Stomach (tissue), 9 donors: ENCODE results near the gene ADGRD2. TPM values are rescaled to one million over a fixed set of nuclear protein-coding genes. Genes with fewer than 3 reads are reported as not detected.

ENCODE experiments used
- DNase-seq, 2 donors: peaks; one replicate each; pipeline versions ENCODE4 v3.0.0 to v3.0.0-alpha.2; 2013 to 2019
- H3K27ac ChIP-seq, 5 donors: fragments of 200-600 bp in 4 of 5; sonication (generic) in 4 of 5; one replicate each; pipeline ENCODE4 v1.5.1; 2013 to 2019; ENCODE audit warnings: mild to moderate bottlenecking in 1 of 5, moderate library complexity in 1 of 5
- H3K27me3 ChIP-seq, 3 donors: fragments of 200-600 bp; sonication (generic); one replicate each; pipeline ENCODE4 v1.5.1; 2017 to 2019; ENCODE audit warnings: mixed run types in 1 of 3
- H3K36me3 ChIP-seq, 4 donors: fragments of 200-600 bp; sonication (generic); 1 replicate in 3 of 4; 2 replicates in 1 of 4; pipeline ENCODE4 v1.5.1; 2016 to 2019
- H3K4me1 ChIP-seq, 4 donors: fragments of 200-600 bp; sonication (generic); one replicate each; pipeline ENCODE4 v1.5.1; 2016 to 2019
- H3K4me3 ChIP-seq, 4 donors: fragments of 200-600 bp; sonication (generic) in 3 of 4; one replicate each; pipeline ENCODE4 v1.5.1; 2016 to 2019; ENCODE audit warnings: mild to moderate bottlenecking in 1 of 4
- H3K9me3 ChIP-seq, 4 donors: fragments of 200-600 bp; sonication (generic); one replicate each; pipeline ENCODE4 v1.5.1; 2016 to 2019
- EP300 ChIP-seq: sonication (generic); formaldehyde crosslinking; IDR thresholded peaks from one replicate; pipeline ENCODE4 v1.6.1; 2017; ENCODE audit warnings: antibody characterized with exemption
- POLR2A ChIP-seq, 4 donors: fragments of 450-650 bp; IDR thresholded peaks; one replicate each; pipeline ENCODE4 v1.6.1; 2016; ENCODE audit warnings: antibody characterized with exemption in 4 of 4, control low read depth in 2 of 4, mild to moderate bottlenecking in 1 of 4, moderate library complexity in 1 of 4
- POLR2AphosphoS5 ChIP-seq, 3 donors: sonication (generic); formaldehyde crosslinking; IDR thresholded peaks; one replicate each; pipeline ENCODE4 v1.6.1; 2016; ENCODE audit warnings: antibody characterized with exemption in 3 of 3
- WGBS, 5 donors: extraction: QIAGEN DNeasy Blood & Tissue Kit in 3 of 5; methylation state at CpG; one replicate each; pipeline versions ENCODE4 v1.1.5 to v1.1.7; 2013 to 2018; 5-methylcytosine and 5-hydroxymethylcytosine counted together
- intact Hi-C: fragments of 100-400 bp; cut with DNase I; formaldehyde crosslinking; loops from one replicate; pipeline ENCODE4 v1.15.1; 2023; ENCODE audit warnings: low total_unique reads
- polyA plus RNA-seq, 3 donors: library from polyadenylated mRNA; stranded (reverse); fragments of 200-250 nt; gene quantifications; one replicate each; pipeline ENCODE4 v1.2.3, GENCODE V29; 2013
- total RNA-seq, 5 donors: library from RNA; depleted of rRNA; stranded (reverse); fragments of >200 nt; gene quantifications; one replicate each; pipeline versions ENCODE4 v1.1.0 to v1.2.3, GENCODE V29; 2014 to 2016
- TF ChIP-seq, protein P1 (sequence below), 7 experiments: fragments of 450-650 bp in 4 of 7; fragments of 200-600 bp in 3 of 7; sonication (generic) in 3 of 7; IDR thresholded peaks; one replicate each; pipeline ENCODE4 v1.5.1; 2016 to 2019; ENCODE audit warnings: antibody characterized with exemption in 7 of 7, control low read depth in 2 of 7, mild to moderate bottlenecking in 1 of 7
- donor health status: healthy with polysubstance abuse.
- donor health status: Bipolar disorder and iron deficiency.
- donor health status: healthy.

ADGRD2 gene
- total and polyA plus RNA-seq, 8 donors: not detected

DNA sequence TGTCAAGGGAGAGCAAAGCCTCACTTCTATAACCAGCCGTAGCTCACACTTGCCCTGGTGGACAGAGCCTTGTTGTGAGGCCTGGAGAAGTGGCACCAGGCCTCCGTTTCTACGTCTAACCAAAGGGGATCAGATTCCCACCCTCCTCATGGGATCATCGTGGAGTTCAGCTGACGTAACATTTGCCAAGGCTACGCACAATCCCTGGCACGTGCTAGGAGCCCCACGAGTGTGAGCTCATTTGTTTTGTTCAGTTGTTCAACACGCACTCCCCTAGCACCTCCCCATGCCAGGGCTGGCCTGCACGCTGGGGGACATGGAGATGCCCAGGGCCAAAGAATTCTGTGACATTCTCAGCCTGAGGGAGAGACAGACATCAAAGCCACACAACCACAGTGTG lies 23.1 kb downstream of the ADGRD2 start:
- WGBS, 5 donors: 69 to 83% (median 77%) methylated on average over 10 of the region's 10 CpGs
- intact Hi-C loops: no loop called here
- TF ChIP-seq, protein P1, sequence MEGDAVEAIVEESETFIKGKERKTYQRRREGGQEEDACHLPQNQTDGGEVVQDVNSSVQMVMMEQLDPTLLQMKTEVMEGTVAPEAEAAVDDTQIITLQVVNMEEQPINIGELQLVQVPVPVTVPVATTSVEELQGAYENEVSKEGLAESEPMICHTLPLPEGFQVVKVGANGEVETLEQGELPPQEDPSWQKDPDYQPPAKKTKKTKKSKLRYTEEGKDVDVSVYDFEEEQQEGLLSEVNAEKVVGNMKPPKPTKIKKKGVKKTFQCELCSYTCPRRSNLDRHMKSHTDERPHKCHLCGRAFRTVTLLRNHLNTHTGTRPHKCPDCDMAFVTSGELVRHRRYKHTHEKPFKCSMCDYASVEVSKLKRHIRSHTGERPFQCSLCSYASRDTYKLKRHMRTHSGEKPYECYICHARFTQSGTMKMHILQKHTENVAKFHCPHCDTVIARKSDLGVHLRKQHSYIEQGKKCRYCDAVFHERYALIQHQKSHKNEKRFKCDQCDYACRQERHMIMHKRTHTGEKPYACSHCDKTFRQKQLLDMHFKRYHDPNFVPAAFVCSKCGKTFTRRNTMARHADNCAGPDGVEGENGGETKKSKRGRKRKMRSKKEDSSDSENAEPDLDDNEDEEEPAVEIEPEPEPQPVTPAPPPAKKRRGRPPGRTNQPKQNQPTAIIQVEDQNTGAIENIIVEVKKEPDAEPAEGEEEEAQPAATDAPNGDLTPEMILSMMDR (IDR thresholded peaks at IDR 0.05): no peak
- TF ChIP-seq EP300: no peak
- no peak for TF ChIP-seq POLR2AphosphoS5 (IDR thresholded peaks at IDR 0.05)
- no peak for TF ChIP-seq POLR2A (IDR thresholded peaks at IDR 0.05)
- H3K4me1 ChIP-seq: peaks cover 7 to 14% (median 11%) of the 10 kb centered on the region in 4 donors
- H3K27ac ChIP-seq: no peak overlapping the region
- H3K4me3 ChIP-seq: no peak overlapping the region
- DNase-seq: no peak
- H3K36me3 ChIP-seq: no peaks in the 10 kb centered on the region
- peaks cover 15 to 91% (median 38%) of the 10 kb centered on the region in 3 donors for H3K27me3 ChIP-seq
- H3K9me3 ChIP-seq: no peaks in the 10 kb centered on the region

DNA sequence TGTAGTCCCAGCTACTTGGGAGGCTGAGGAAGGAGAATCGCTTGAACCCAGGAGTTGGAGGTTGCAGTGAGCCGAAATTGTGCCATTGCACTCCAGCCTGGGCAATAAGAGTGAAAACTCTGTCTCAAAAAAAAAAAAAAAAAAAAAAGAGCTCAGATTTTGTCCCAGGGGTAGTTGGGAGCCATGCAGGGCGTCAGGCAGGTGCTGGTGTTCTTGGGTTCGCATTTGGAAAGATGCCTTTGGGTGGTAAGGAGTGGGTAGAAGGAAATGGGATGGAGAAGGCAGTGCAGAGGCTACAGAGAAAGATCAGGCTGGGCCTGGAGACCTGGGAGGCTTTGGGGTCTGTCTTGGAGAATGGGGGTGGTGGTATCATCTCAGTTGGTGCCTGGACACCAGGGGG lies 23.9 kb downstream of the ADGRD2 start:
- TF ChIP-seq POLR2AphosphoS5 (IDR thresholded peaks at IDR 0.05) (no peak), POLR2A (IDR thresholded peaks at IDR 0.05) (no peak), EP300 (no peak)
- TF ChIP-seq, protein P1 (IDR thresholded peaks at IDR 0.05): no peak
- WGBS, 5 donors: 62 to 89% (median 74%) methylated on average over 4 of the region's 4 CpGs
- Histone ChIP-seq H3K4me3 (no peak overlapping the region), H3K27me3 (peaks cover 18 to 91% (median 45%) of the 10 kb centered on the region in 3 donors), H3K4me1 (peaks cover 7 to 14% (median 11%) of the 10 kb centered on the region in 4 donors), H3K9me3 (no peaks in the 10 kb centered on the region), H3K27ac (no peak overlapping the region), H3K36me3 (no peaks in the 10 kb centered on the region)
- intact Hi-C loops: no loop called here
- no peak for DNase-seq

DNA sequence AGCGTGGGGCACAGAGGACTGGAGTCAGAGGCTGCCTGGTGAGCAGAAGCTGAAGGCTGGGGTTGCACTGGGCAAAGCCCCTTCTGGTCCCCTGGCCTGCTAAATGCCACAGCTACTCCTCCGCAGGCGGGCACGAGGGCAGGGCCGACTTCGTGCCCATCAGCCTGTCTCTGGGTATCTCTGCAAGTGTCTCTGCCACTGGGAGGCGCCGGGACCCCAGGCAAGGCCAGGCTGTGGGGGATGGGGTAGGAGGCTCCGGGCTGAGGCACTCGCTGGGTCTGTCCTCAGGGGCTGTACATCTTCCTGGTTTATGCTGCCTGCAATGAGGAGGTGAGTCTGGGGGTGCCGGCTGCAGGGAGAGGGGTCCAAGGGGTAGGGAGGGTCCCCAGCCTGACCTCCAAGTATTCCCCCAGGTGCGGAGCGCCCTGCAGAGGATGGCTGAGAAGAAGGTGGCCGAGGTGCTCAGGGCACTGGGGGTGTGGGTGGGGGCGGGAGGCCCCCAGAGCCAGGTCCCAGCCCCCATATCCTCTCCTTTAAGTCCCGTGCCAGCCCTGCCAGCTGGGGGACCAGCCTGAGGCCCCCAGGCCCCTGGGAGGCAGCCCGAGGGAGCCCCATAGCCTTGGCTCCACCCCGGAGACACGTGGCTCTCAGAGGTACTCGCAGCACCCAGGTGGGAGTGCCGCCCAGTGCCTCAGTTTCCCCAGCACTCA lies 25.1 kb downstream of the ADGRD2 start:
- no peak overlapping the region for H3K27ac ChIP-seq
- no peak for DNase-seq
- 61 to 75% (median 71%) methylated on average over 13 to 21 of the region's 21 CpGs for WGBS, 5 donors
- no peak overlapping the region for H3K4me3 ChIP-seq
- H3K4me1 ChIP-seq: peaks cover 7 to 14% (median 11%) of the 10 kb centered on the region in 4 donors
- H3K27me3 ChIP-seq: peaks cover 23 to 92% (median 56%) of the 10 kb centered on the region in 3 donors
- H3K36me3 ChIP-seq: no peaks in the 10 kb centered on the region
- no peaks in the 10 kb centered on the region for H3K9me3 ChIP-seq
- intact Hi-C loops: no loop called here
- TF ChIP-seq EP300 (no peak), POLR2A (IDR thresholded peaks at IDR 0.05) (no peak), POLR2AphosphoS5 (IDR thresholded peaks at IDR 0.05) (no peak)
- TF ChIP-seq, protein P1 (IDR thresholded peaks at IDR 0.05): no peak

DNA sequence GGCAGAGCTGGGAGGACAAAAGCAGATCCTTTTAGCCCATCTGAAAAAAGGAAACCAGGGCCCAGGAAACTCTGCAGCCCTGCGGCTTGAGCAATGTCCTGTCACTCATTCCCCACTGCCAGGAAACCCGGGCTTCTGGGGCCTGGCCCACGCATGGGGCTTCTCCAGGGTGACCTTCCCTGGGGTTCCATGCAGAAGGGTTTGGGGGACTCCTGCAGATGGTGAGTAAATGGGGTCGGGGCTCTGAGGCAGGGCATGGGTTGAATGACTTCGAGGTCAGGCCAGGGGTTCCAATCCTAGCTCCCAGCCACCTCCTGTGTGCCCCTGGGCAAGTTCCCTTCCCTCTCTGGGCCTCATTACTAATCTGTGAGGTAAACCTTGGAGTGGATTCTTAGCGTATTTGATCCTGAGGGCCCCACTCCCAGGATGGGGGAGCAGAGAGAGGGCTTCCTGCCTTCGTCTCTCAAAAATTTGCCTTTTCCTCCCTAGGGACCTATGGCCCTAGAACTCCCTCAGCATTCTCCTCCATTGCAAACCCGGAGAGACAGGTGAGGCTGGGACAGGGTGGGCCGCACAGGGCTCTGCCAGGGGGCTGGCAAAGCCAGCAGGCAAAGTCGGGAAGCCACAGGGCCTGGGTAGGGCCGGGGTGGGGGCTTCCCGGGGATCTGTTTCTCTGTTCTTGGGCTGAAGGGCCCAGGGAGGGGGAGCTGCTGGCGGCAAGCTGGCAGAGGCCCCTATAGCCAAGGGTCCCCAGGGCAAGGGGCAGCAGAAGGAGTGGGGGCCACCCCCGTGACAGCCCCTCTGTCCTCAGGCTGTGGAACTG lies 25.8 kb downstream of the ADGRD2 start:
- 60 to 74% (median 72%) methylated on average over 12 to 14 of the region's 14 CpGs for WGBS, 5 donors
- intact Hi-C loops: no loop called here
- Histone ChIP-seq H3K9me3 (no peaks in the 10 kb centered on the region), H3K27ac (no peak overlapping the region), H3K4me3 (no peak overlapping the region), H3K4me1 (peaks cover 7 to 14% (median 11%) of the 10 kb centered on the region in 4 donors), H3K27me3 (peaks cover 23 to 92% (median 63%) of the 10 kb centered on the region in 3 donors), H3K36me3 (no peaks in the 10 kb centered on the region)
- no peak for TF ChIP-seq POLR2A (IDR thresholded peaks at IDR 0.05)
- no peak for TF ChIP-seq EP300
- TF ChIP-seq, protein P1 (IDR thresholded peaks at IDR 0.05): no peak
- no peak for TF ChIP-seq POLR2AphosphoS5 (IDR thresholded peaks at IDR 0.05)
- DNase-seq: no peak
